Astrocyte (in vitro differentiated cells and primary cell): ENCODE data around the gene DGKI.

Experiments used
- EZH2 ChIP-seq: IDR thresholded peaks from 2 replicates; pipeline ENCODE4 v1.6.1; 2012; ENCODE audit warnings: mild to moderate bottlenecking, low read length, inconsistent platforms; ENCODE audit not compliant: insufficient read depth
- TF ChIP-seq, protein P1 (sequence below): IDR thresholded peaks from 2 replicates; pipeline ENCODE4 v1.5.1; 2011; ENCODE audit warnings: low read depth, mild to moderate bottlenecking, inconsistent platforms, low read length, moderate library complexity; ENCODE audit not compliant: insufficient read depth

GRCh38 chr7:137656850-137657232 is 189.9 kb downstream of the DGKI start:
- TF ChIP-seq, protein P1, sequence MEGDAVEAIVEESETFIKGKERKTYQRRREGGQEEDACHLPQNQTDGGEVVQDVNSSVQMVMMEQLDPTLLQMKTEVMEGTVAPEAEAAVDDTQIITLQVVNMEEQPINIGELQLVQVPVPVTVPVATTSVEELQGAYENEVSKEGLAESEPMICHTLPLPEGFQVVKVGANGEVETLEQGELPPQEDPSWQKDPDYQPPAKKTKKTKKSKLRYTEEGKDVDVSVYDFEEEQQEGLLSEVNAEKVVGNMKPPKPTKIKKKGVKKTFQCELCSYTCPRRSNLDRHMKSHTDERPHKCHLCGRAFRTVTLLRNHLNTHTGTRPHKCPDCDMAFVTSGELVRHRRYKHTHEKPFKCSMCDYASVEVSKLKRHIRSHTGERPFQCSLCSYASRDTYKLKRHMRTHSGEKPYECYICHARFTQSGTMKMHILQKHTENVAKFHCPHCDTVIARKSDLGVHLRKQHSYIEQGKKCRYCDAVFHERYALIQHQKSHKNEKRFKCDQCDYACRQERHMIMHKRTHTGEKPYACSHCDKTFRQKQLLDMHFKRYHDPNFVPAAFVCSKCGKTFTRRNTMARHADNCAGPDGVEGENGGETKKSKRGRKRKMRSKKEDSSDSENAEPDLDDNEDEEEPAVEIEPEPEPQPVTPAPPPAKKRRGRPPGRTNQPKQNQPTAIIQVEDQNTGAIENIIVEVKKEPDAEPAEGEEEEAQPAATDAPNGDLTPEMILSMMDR, result no peak
- TF ChIP-seq EZH2, result no peak
